K562 (cell line): ENCODE results near the gene OR2C1. TPM values are rescaled to one million over a fixed set of nuclear protein-coding genes. Genes with fewer than 3 reads are reported as not detected.
A peak's percentile ranks its signal among the peaks of the same experiment; 100 is the strongest.

ENCODE experiments used
- ATAC-seq: fragments of 200-7000 bp; cut with Tn5 transposase; 3 replicates; pipeline ENCODE4 v1.9.1; 2020; ENCODE audit warnings: moderate library complexity
- BruUV-seq: library from RNA; stranded (reverse); fragments of 400-500 nt; replicated peaks from 2 replicates; lab custom pipeline; 2021; lab: Mats Ljungman, UMichigan
- CTCF ChIA-PET: fragments of 300-600 bp; formaldehyde crosslinking; extraction: SDS; loops from one replicate; lab custom pipeline; 2021; ENCODE audit warnings: low intra/inter-chr PET ratio; lab: Yijun Ruan, JAX
- POLR2A ChIA-PET: fragments of 300-600, 350-650 bp; sonication (Branson Sonifier 250); formaldehyde crosslinking; extraction: SDS; loops from one replicate; lab custom pipeline; 2021; ENCODE audit warnings: antibody characterized with exemption, inconsistent platforms; lab: Yijun Ruan, JAX
- DNase-seq, 4 experiments: peaks; one replicate each; pipeline versions ENCODE4 v3.0.0 to v3.0.0-alpha.2; 2011 to 2018; ENCODE audit warnings: low spot score in 3 of 4, mixed read lengths in 3 of 4; ENCODE audit errors: extremely low read depth in 1 of 4
- FAIRE-seq: peaks from 2 replicates; lab custom pipeline; 2011; peaks lifted over from hg19 to GRCh38; lab: Jason Lieb, UNC
- H2AFZ ChIP-seq: 2 replicates; pipeline ENCODE4 v1.6.0; 2011; ENCODE audit warnings: low read depth, low read length, control low read depth, inconsistent platforms
- H3K27ac ChIP-seq: fragments of 200-600 bp; 3 replicates; pipeline ENCODE4 v1.8.0; 2011; ENCODE audit warnings: low read depth, mild to moderate bottlenecking, control low read depth, inconsistent platforms, low read length, moderate library complexity, mixed read lengths; ENCODE audit errors: extremely low read depth
- H3K27me3 ChIP-seq, 2 experiments: fragments of 300-600 bp in 1 of 2; 2 replicates in 1 of 2; 3 replicates in 1 of 2; pipeline versions ENCODE4 v1.6.0 to v1.8.0; 2011; ENCODE audit warnings: inconsistent platforms in 2 of 2, low read length in 2 of 2, mild to moderate bottlenecking in 1 of 2, mixed read lengths in 1 of 2, moderate library complexity in 1 of 2; ENCODE audit not compliant: control insufficient read depth in 2 of 2, insufficient read depth in 2 of 2
- H3K36me3 ChIP-seq: fragments of 300-600 bp; 3 replicates; pipeline ENCODE4 v1.8.0; 2011; ENCODE audit warnings: mild to moderate bottlenecking, low read length, inconsistent platforms; ENCODE audit not compliant: control insufficient read depth, insufficient read depth
- H3K4me1 ChIP-seq, 2 experiments: fragments of 200-600 bp in 1 of 2; replicated peaks in 1 of 2; 2 replicates in 1 of 2; 3 replicates in 1 of 2; pipeline versions ENCODE4 v1.5.1 to v1.8.0; 2011; ENCODE audit warnings: inconsistent platforms in 2 of 2, low read length in 2 of 2, mild to moderate bottlenecking in 1 of 2, mixed read lengths in 1 of 2, moderate library complexity in 1 of 2; ENCODE audit not compliant: control insufficient read depth in 2 of 2, insufficient read depth in 2 of 2
- H3K4me2 ChIP-seq: 2 replicates; pipeline ENCODE4 v1.6.1; 2011; ENCODE audit warnings: low read length, control low read depth, inconsistent platforms, mixed read lengths; ENCODE audit not compliant: insufficient read depth
- H3K4me3 ChIP-seq: fragments of 200-600 bp; sonication (generic), shearing (Covaris generic); 2 replicates; pipeline ENCODE4 v1.5.1; 2016; ENCODE audit warnings: control low read depth, inconsistent platforms
- H3K79me2 ChIP-seq: fragments of 200-600 bp; 3 replicates; pipeline ENCODE4 v1.8.0; 2011; ENCODE audit warnings: low read length, inconsistent platforms; ENCODE audit not compliant: control insufficient read depth, insufficient read depth
- H3K9ac ChIP-seq, 2 experiments: 2 replicates each; pipeline versions ENCODE4 v1.6.0 to v1.6.1; 2011; ENCODE audit warnings: low read depth in 2 of 2, low read length in 2 of 2, control low read depth in 1 of 2, inconsistent platforms in 1 of 2, mild to moderate bottlenecking in 1 of 2, mixed read lengths in 1 of 2; ENCODE audit not compliant: insufficient read depth in 1 of 2
- H3K9me1 ChIP-seq: one replicate; pipeline ENCODE4 v1.6.0; 2011; ENCODE audit warnings: inconsistent platforms, mild to moderate bottlenecking, low read length, moderate library complexity; ENCODE audit not compliant: control insufficient read depth, insufficient read depth
- H3K9me3 ChIP-seq: replicated peaks from 2 replicates; pipeline ENCODE4 v1.5.1; 2011; ENCODE audit warnings: low read depth, low read length, inconsistent platforms; ENCODE audit not compliant: control insufficient read depth, insufficient read depth
- H4K20me1 ChIP-seq: replicated peaks from 2 replicates; pipeline ENCODE4 v1.6.1; 2011; ENCODE audit warnings: low read length, inconsistent platforms, mixed read lengths; ENCODE audit not compliant: control insufficient read depth, insufficient read depth
- JUN ChIP-seq, 2 experiments: sonication (generic) in 1 of 2; formaldehyde crosslinking in 1 of 2; IDR thresholded peaks; 2 replicates each; pipeline versions ENCODE4 v1.6.1 to v1.8.0; 2012 to 2022; ENCODE audit warnings: borderline replicate concordance in 2 of 2, mild to moderate bottlenecking in 2 of 2, improper control_type of control experiment in 1 of 2, low read depth in 1 of 2, low read length in 1 of 2, missing genetic modification reagents in 1 of 2
- KAT2B ChIP-seq: IDR thresholded peaks from one replicate; pipeline ENCODE4 v1.6.1; 2012; ENCODE audit warnings: low read depth, mild to moderate bottlenecking, control low read depth, inconsistent platforms, low read length, moderate library complexity
- NBN ChIP-seq: fragments of 450-650 bp; IDR thresholded peaks from 2 replicates; pipeline ENCODE4 v1.6.1; 2016; ENCODE audit warnings: low read depth, mild to moderate bottlenecking
- NFE2L1 ChIP-seq: fragments of 450-650 bp; IDR thresholded peaks from 2 replicates; pipeline ENCODE4 v1.6.1; 2016; ENCODE audit warnings: missing genetic modification characterization, low read depth, mild to moderate bottlenecking, missing compliant biosample characterization, moderate library complexity, borderline replicate concordance
- PHB2 ChIP-seq: fragments of 450-650 bp; IDR thresholded peaks from 2 replicates; pipeline ENCODE4 v1.6.1; 2017; ENCODE audit warnings: low read depth
- RUNX1 ChIP-seq: sonication (generic); IDR thresholded peaks from 2 replicates; pipeline ENCODE4 v1.6.1; 2016; ENCODE audit warnings: antibody characterized with exemption, low read depth
- SP1 ChIP-seq: sonication (generic); formaldehyde crosslinking; IDR thresholded peaks from 2 replicates; pipeline ENCODE4 v1.8.1; 2022; ENCODE audit warnings: mild to moderate bottlenecking, missing genetic modification reagents
- ZNF316 ChIP-seq: fragments of 450-650 bp; IDR thresholded peaks from 2 replicates; pipeline ENCODE4 v1.6.1; 2016
- ZNF354B ChIP-seq: fragments of 250-450 bp; sonication (Bioruptor Pico); IDR thresholded peaks from 2 replicates; pipeline ENCODE4 v1.4.0; 2020
- WGBS: fragments of 100-300 bp; shearing (Covaris generic); methylation state at CpG from one replicate; pipeline ENCODE4 v1.1.6; 2016; ENCODE audit warnings: low coverage, mixed read lengths; ENCODE audit not compliant: insufficient coverage; ENCODE audit errors: missing lambda C conversion rate; 5-methylcytosine and 5-hydroxymethylcytosine counted together
- in situ Hi-C: fragments of 300-500 bp; cut with MboI; formaldehyde crosslinking; loops from 4 replicates; pipeline ENCODE4 v1.15.0; 2018; ENCODE audit warnings: inconsistent platforms, mixed read lengths
- intact Hi-C: fragments of 100-400 bp; cut with micrococcal nuclease; formaldehyde crosslinking; loops from 2 replicates; pipeline ENCODE4 v1.14.2; 2022
- polyA plus RNA-seq, 8 experiments: library from polyadenylated mRNA; depleted of rRNA in 4 of 8; stranded (reverse) in 5 of 8; unstranded in 3 of 8; fragments of >200 nt; fragmentation: Nextera tagmentation in 2 of 8; fragmentation: Illumina TruSeq in 1 of 8; extraction: Ambion mirVana in 2 of 8; extraction: Trizol in 1 of 8; gene quantifications; 2 replicates each; pipeline versions ENCODE4 v1.2.1 to v1.2.3, GENCODE V29; 2011 to 2014; ENCODE audit warnings: inconsistent platforms in 1 of 8, missing spikeins in 1 of 8
- total RNA-seq, 7 experiments: library from RNA; depleted of rRNA in 6 of 7; stranded (reverse); fragments of >200 nt in 6 of 7; fragmentation: Illumina TruSeq in 2 of 7; extraction: Trizol in 2 of 7; gene quantifications; 2 replicates each; pipeline versions ENCODE4 v1.2.1 to v1.2.3, GENCODE V29; 2011 to 2021; ENCODE audit warnings: low replicate concordance in 1 of 7
- TF ChIP-seq, protein P1 (sequence below), 2 experiments: fragments of 150-350 bp in 1 of 2; IDR thresholded peaks; 2 replicates each; pipeline ENCODE4 v1.6.1; 2012 to 2016; ENCODE audit warnings: low read depth in 2 of 2, low read length in 2 of 2, mild to moderate bottlenecking in 1 of 2, moderate library complexity in 1 of 2
- TF ChIP-seq, protein P2 (sequence below): fragments of 250-450 bp; sonication (Bioruptor Pico); IDR thresholded peaks from 2 replicates; pipeline ENCODE4 v1.4.0; 2020; ENCODE audit warnings: borderline replicate concordance
- TF ChIP-seq, protein P3 (sequence below): fragments of 250-450 bp; sonication (Bioruptor Pico); IDR thresholded peaks from 2 replicates; pipeline ENCODE4 v1.5.0; 2021; ENCODE audit warnings: mild to moderate bottlenecking, moderate library complexity

The OR2C1 gene
- total and polyA plus RNA-seq, 9 of the 15 experiments (the other 6 are each of a cell fraction or from before 2014, with no cell fraction given): not detected

DNA sequence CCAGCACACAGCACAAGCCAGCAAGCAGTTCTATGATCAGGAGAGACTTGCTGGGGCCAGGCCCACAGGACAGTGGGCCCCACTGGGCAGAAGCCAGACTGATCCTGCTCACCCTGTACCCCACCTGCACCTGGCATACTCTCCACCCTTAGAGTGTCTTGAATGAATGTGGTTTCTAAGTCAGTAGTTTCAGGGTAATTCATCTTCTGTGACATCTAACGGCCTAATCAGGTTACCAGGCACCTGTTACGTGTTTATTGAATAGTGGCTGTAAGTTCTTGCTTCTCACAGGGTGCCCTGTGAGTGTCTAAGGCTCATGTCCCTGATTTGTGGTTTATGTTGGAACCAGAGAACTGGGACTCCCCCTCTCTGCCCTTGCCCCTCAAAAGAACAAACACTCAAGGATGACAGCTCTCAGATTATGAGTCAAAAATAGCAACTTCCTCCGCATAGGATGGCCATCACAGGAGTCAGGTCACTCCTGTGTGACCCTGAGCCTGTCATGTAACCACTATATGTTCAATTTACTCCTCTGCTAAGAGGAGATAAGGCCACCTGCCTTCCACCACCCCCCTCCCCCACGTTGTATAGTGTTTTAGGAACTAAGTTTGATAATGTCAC lies 7.0 kb upstream of the OR2C1 start:
- 0% methylated on average over 4 of the region's 4 CpGs for WGBS
- TF ChIP-seq ZNF354B (CRISPR knock-in tag) (no peak), KAT2B (no peak), SP1 (0 out of 2 replicates have a peak, but pooled peaks have one; percentile 43), ZNF316 (no peak), PHB2 (peak; percentile 85), JUN (IDR thresholded peaks at IDR 0.05; ENCODE audit: borderline replicate concordance, low read depth, low read length) (peak; percentile 18; the same call in 1 of the 2 replicates), JUN (CRISPR knock-in tag; IDR thresholded peaks at IDR 0.05; ENCODE audit: borderline replicate concordance) (no peak), RUNX1 (peak; percentile 80; the same call in 1 of the 2 replicates), NBN (peak; percentile 90), NFE2L1 (tag) (no peak)
- TF ChIP-seq, protein P1, sequence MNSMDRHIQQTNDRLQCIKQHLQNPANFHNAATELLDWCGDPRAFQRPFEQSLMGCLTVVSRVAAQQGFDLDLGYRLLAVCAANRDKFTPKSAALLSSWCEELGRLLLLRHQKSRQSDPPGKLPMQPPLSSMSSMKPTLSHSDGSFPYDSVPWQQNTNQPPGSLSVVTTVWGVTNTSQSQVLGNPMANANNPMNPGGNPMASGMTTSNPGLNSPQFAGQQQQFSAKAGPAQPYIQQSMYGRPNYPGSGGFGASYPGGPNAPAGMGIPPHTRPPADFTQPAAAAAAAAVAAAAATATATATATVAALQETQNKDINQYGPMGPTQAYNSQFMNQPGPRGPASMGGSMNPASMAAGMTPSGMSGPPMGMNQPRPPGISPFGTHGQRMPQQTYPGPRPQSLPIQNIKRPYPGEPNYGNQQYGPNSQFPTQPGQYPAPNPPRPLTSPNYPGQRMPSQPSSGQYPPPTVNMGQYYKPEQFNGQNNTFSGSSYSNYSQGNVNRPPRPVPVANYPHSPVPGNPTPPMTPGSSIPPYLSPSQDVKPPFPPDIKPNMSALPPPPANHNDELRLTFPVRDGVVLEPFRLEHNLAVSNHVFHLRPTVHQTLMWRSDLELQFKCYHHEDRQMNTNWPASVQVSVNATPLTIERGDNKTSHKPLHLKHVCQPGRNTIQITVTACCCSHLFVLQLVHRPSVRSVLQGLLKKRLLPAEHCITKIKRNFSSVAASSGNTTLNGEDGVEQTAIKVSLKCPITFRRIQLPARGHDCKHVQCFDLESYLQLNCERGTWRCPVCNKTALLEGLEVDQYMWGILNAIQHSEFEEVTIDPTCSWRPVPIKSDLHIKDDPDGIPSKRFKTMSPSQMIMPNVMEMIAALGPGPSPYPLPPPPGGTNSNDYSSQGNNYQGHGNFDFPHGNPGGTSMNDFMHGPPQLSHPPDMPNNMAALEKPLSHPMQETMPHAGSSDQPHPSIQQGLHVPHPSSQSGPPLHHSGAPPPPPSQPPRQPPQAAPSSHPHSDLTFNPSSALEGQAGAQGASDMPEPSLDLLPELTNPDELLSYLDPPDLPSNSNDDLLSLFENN (IDR thresholded peaks at IDR 0.05; ENCODE audit: low read depth in 2 of 2, low read length in 2 of 2): peak in 1 of 2 experiments; percentile 88; a peak in 2 of 4 replicates
- TF ChIP-seq, protein P2, sequence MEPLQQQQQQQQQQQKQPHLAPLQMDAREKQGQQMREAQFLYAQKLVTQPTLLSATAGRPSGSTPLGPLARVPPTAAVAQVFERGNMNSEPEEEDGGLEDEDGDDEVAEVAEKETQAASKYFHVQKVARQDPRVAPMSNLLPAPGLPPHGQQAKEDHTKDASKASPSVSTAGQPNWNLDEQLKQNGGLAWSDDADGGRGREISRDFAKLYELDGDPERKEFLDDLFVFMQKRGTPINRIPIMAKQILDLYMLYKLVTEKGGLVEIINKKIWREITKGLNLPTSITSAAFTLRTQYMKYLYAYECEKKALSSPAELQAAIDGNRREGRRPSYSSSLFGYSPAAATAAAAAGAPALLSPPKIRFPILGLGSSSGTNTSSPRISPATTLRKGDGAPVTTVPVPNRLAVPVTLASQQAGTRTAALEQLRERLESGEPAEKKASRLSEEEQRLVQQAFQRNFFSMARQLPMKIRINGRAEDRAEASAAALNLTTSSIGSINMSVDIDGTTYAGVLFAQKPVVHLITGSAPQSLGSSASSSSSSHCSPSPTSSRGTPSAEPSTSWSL (CRISPR knock-in tag): no peak
- TF ChIP-seq, protein P3, sequence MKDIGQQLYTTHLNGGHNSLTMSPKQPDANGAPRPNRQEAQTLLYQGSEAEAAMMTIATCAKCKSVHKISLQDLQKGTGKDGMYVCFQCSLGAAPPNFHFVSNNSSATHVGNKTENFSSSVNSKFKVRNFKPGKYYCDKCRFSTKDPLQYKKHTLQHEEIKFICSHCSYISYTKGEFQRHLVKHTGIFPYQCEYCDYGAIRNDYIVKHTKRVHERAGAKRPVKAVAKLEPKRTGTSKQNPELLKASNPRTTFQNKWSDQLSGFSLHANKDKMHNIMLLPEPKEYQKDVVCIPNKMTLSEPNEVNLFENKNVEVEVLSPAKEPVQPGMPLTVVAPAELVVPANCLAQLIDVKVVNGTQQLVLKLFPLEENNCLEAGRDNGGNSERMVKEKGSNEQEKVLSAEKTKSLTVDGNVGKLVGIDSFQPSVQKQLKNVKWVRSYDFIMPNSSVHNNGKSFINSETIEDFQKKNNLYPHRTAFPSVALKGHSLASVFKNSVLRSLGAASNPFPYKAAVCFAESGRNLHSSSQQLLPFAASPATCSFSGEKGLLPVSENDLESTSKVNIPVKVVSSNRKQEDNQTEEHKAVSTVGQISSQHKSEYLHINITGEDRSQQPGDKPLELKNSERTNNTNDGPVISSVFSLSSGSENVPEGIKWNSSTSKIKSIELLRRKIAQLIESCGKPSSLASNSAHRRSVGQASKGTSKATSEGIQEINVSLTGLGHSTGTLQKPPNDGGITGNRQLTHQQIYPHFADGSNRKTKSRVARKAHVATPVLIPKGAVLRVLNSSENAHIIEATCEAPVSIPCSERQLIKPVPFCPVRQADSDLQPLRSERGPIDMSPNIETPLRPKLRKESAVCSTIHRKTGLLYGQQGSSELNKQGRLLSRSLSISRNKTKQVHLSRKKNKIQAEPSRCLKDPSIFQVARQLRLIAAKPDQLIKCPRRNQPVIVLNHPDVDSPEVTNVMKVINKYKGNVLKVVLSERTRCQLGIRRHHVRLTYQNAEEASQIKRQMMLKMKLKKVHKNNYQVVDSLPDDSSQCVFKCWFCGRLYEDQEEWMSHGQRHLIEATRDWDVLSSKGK (CRISPR knock-in tag): no peak

More for the DNA sequence above, 7.0 kb upstream of the OR2C1 start:
- peak; percentile 96 for FAIRE-seq
- in situ Hi-C loops (no loop called here), intact Hi-C loops (no loop called here)
- no peak overlapping the region for H3K4me3 ChIP-seq
- ChIA-PET POLR2A (interaction anchor here (0.6 to 1.4 kb wide), 2 partner anchors 66 to 140 kb away, joined by 3 to 5 read pairs; no protein-coding TSS in a partner anchor), CTCF (no interaction called here)
- BruUV-seq: no TSS peak
- peaks cover 14 to 16% of the 10 kb centered on the region in 2 experiments for H3K4me1 ChIP-seq
- no peak overlapping the region for H3K27ac ChIP-seq
- peak overlapping the region; percentile 58 for H3K4me2 ChIP-seq
- DNase-seq: peak; percentile 67 to 87 (median 80)
- H3K9ac ChIP-seq: no peak overlapping the region
- peak; percentile 96 for ATAC-seq
- H3K9me1 ChIP-seq: peaks cover 3% of the 10 kb centered on the region
- no peak overlapping the region for H2AFZ ChIP-seq
- 0 out of 5 replicates have a peak, but pooled peaks cover 0 to 4% of the 10 kb centered on the region in 2 experiments for H3K27me3 ChIP-seq
- no peaks in the 10 kb centered on the region for H3K79me2 ChIP-seq
- no peaks in the 10 kb centered on the region for H3K36me3 ChIP-seq
- H3K9me3 ChIP-seq: no peaks in the 10 kb centered on the region
- no peaks in the 10 kb centered on the region for H4K20me1 ChIP-seq
